ENCODE results near the gene SLC44A5. TPM values are rescaled to one million over a fixed set of nuclear protein-coding genes. Genes with fewer than 3 reads are reported as not detected.
A peak's percentile ranks its signal among the peaks of the same experiment; 100 is the strongest.
"Not testable (repeated sequence)": the region's sequence is repeated elsewhere in the genome, so short reads cannot be mapped to it uniquely, and the experiment has no call there.

The SLC44A5 gene
- total RNA-seq, 2 donors from 2014 or later: 0.07 TPM; not detected in 1

DNA sequence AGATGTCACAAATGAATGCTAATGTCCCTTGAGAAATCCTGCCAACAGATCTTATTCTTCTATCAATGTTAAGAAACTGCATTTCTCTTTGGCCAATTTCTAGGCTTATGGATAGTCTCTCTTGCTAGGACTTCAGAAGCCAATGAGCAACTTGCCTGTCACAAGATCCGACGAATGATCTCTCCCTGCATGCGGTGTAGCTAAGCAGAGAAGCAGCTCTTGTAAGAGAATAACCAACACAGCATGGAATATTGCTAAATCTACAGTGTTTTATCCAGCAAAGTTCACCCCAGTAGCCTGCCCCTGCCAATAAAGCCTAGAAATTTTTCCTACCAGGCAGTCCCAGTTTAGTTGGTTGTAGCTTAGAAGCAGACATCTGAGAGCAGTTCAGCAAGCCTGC is 2.1 kb upstream of the SLC44A5 start:
- ATAC-seq (no peak), DNase-seq (ENCODE audit: low spot score in 2 of 2) (no peak)
- Mint-ChIP-seq H3K36me3 (peaks cover 0 to 12% of the 10 kb centered on the region in 2 donors), H3K27ac (no peak overlapping the region), H3K9me3 (peaks cover 0 to under 1% of the 10 kb centered on the region in 2 donors)

DNA sequence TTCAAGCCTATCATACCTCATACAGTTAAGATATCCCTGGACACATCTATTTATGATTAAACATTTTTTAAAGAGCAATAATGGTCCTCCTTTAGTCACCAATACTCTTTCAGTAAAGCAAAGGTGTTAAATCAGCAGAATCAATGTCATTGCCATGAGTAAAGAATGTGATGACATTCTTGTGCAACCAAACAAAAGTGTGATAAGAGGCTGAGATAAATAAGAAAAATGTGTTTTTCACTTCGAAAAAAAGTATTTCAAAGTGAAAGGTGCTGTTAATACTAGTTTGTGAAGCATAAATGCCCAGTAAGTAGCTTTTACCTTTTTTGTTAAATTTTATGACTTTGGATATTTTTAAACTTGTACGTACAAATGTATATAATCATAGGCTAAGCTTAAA is 8.4 kb downstream of the SLC44A5 start:
- Mint-ChIP-seq H3K27ac (no peak overlapping the region), H3K9me3 (peaks cover 0 to 8% of the 10 kb centered on the region in 2 donors), H3K36me3 (peaks cover 0 to 10% of the 10 kb centered on the region in 2 donors)
- ATAC-seq (no peak), DNase-seq (ENCODE audit: low spot score in 2 of 2) (no peak)

DNA sequence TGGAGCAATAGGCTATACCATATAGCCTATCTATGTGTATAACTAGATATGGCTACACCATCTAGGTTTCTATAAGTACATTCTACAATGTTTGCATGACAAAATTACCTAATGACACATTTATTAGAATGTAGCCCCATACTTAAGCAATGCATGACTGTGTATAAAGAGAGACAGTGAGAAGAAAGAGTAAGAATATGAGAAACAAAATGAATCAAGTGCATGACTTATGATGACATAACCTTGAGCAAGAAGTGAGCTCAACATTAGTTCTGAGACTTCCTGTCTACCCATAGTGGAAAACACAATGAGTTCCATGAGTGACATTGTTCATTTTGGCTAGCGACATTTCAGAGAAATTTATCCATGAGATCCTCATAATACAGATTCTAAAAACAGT is 10.1 kb downstream of the SLC44A5 start:
- Mint-ChIP-seq H3K9me3 (no peaks in the 10 kb centered on the region), H3K27ac (no peak overlapping the region), H3K36me3 (peaks cover 0 to 4% of the 10 kb centered on the region in 2 donors)
- ATAC-seq (peak in 1 of 2 donors; percentile 58), DNase-seq (ENCODE audit: low spot score in 2 of 2) (no peak)

- DNase-seq (ENCODE audit: low spot score in 2 of 2) (no peak), ATAC-seq (no peak)
- H3K36me3 Mint-ChIP-seq: no peaks in the 10 kb centered on the region
- no peak overlapping the region for H3K27ac Mint-ChIP-seq
- no peaks in the 10 kb centered on the region for H3K9me3 Mint-ChIP-seq
Measured at GRCh38 chr1:75594327-75594726, 16.6 kb downstream of the SLC44A5 start.

GRCh38 chr1:75593457-75593856 is 17.5 kb downstream of the SLC44A5 start:
- not testable (repeated sequence) for DNase-seq (ENCODE audit: low spot score in 2 of 2); H3K27ac Mint-ChIP-seq; ATAC-seq; H3K9me3 Mint-ChIP-seq; H3K36me3 Mint-ChIP-seq

GRCh38 chr1:75589637-75590036 is 21.3 kb downstream of the SLC44A5 start:
- DNase-seq (ENCODE audit: low spot score in 2 of 2) (no peak), ATAC-seq (no peak)
- H3K27ac Mint-ChIP-seq: no peak overlapping the region
- H3K9me3 Mint-ChIP-seq: no peaks in the 10 kb centered on the region
- no peaks in the 10 kb centered on the region for H3K36me3 Mint-ChIP-seq

GRCh38 chr1:75588779-75589475 is 22.0 kb downstream of the SLC44A5 start:
- Mint-ChIP-seq H3K27ac (no peak overlapping the region), H3K36me3 (no peaks in the 10 kb centered on the region), H3K9me3 (no peaks in the 10 kb centered on the region)
- no peak for DNase-seq (ENCODE audit: low spot score in 2 of 2)
- ATAC-seq: no peak

DNA sequence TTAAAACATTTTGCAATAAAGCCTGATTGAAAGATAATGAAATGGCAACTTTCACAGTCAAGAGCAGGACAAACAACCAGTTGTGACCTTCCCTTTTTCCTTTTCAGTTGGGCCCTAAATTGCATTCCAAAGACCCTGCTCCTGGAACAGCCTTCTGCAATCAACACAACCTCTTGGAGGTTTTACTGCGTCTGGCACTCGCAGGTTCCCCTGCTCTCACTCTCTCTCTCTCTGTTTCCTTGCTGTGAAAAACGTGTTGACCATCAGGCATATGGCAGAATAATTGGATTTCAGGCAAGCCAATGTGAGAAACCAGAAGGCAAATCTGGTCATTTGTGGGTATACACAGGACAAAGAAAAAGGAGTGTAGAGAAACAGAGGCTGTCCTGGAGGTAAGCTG is 23.2 kb downstream of the SLC44A5 start:
- ATAC-seq (no peak), DNase-seq (ENCODE audit: low spot score in 2 of 2) (no peak)
- H3K9me3 Mint-ChIP-seq: no peaks in the 10 kb centered on the region
- no peak overlapping the region for H3K27ac Mint-ChIP-seq
- no peaks in the 10 kb centered on the region for H3K36me3 Mint-ChIP-seq

DNA sequence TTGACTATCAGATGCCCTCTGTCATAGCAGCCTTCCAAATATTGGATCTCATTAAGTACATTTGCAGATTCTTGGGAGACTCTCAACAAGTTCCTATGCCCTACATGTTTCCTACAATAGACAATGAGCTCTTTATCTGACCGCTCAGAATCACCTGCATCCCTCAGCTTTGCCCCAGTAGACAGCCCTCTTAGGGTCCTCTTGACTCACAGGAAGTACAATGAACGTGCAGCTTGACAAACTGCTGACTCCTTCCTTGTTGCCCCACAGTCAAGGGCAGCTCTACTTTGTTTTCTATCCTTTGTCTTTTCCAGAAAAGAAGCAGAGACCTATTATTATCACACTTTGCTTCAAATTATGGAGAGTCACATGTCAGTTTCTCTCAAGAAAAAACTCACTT is 27.6 kb downstream of the SLC44A5 start:
- Mint-ChIP-seq H3K27ac (no peak overlapping the region), H3K36me3 (no peaks in the 10 kb centered on the region), H3K9me3 (no peaks in the 10 kb centered on the region)
- no peak for DNase-seq (ENCODE audit: low spot score in 2 of 2)
- no peak for ATAC-seq

GRCh38 chr1:75582725-75583261 is 28.1 kb downstream of the SLC44A5 start:
- ATAC-seq (no peak), DNase-seq (ENCODE audit: low spot score in 2 of 2) (no peak)
- Mint-ChIP-seq H3K36me3 (no peaks in the 10 kb centered on the region), H3K27ac (no peak overlapping the region), H3K9me3 (no peaks in the 10 kb centered on the region)

GRCh38 chr1:75579046-75579445 is 31.9 kb downstream of the SLC44A5 start:
- Mint-ChIP-seq H3K27ac (no peak overlapping the region), H3K9me3 (no peaks in the 10 kb centered on the region), H3K36me3 (no peaks in the 10 kb centered on the region)
- DNase-seq (ENCODE audit: low spot score in 2 of 2) (no peak), ATAC-seq (no peak)

DNA sequence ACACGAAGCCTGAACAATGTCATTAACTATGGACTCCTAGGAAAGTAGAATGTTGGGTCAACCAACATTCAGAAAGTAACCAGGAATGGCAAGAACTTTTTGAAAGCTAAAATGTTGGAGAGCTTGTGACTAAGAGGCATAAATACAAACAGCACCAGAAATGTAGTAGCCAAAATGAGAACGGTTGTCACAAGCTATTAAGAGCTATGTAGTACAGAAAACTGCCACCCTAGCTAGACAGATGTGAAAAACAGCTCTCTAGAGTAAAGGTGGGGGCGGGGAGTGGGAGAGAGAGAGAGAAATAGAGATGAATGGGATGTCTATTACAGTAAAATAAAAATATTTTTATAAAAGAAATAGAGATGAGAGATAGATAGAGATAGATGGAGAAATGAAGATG is 35.1 kb downstream of the SLC44A5 start:
- H3K36me3 Mint-ChIP-seq: no peaks in the 10 kb centered on the region
- DNase-seq (ENCODE audit: low spot score in 2 of 2): no peak
- ATAC-seq: no peak
- H3K27ac Mint-ChIP-seq: no peak overlapping the region
- no peaks in the 10 kb centered on the region for H3K9me3 Mint-ChIP-seq

- no peaks in the 10 kb centered on the region for H3K9me3 Mint-ChIP-seq
- ATAC-seq (no peak), DNase-seq (ENCODE audit: low spot score in 2 of 2) (no peak)
- no peak overlapping the region for H3K27ac Mint-ChIP-seq
- no peaks in the 10 kb centered on the region for H3K36me3 Mint-ChIP-seq
Measured at GRCh38 chr1:75567191-75567590, 43.7 kb downstream of the SLC44A5 start.

DNA sequence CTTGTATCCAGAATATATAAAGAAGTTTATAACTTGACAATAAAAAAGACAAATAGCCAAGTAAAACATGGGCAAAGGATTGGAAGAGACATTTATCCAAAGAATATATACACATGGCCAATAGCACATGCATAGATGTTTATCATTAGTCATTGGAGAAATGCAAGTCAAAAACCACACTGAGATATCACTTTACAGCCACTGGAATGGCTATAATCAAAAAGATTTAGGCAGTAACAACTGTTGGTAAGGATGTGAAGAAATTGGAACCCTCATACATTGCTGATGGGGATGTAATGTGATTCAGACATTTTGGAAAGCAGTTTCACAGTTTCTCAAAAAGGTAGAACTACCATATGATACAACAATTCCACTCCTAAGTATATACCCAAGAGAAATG is 51.1 kb downstream of the SLC44A5 start:
- ATAC-seq (no peak), DNase-seq (ENCODE audit: low spot score in 2 of 2) (no peak)
- H3K9me3 Mint-ChIP-seq: peaks cover 2% of the 10 kb centered on the region in 2 donors
- H3K36me3 Mint-ChIP-seq: no peaks in the 10 kb centered on the region
- H3K27ac Mint-ChIP-seq: no peak overlapping the region

DNA sequence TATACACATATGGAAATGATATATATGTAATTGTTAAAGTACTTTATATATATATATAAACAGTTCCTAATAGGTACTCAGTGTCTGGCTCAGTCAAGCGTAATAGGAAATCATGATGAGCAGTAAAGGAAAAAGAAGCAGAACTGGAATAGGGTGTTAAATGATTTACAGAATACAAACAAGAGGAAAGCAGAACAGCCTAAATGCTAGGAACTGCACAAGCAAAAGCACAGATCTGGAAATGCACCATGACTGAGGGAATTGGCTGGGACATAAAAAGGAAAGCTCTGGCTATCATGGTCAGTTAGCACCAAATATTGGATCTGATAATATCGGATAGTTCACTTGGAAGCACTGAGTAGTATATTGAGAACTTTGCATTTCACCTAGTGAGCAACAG is 51.8 kb downstream of the SLC44A5 start:
- DNase-seq (ENCODE audit: low spot score in 2 of 2) (no peak), ATAC-seq (no peak)
- no peaks in the 10 kb centered on the region for H3K36me3 Mint-ChIP-seq
- peaks cover 4 to 5% of the 10 kb centered on the region in 2 donors for H3K9me3 Mint-ChIP-seq
- no peak overlapping the region for H3K27ac Mint-ChIP-seq

DNA sequence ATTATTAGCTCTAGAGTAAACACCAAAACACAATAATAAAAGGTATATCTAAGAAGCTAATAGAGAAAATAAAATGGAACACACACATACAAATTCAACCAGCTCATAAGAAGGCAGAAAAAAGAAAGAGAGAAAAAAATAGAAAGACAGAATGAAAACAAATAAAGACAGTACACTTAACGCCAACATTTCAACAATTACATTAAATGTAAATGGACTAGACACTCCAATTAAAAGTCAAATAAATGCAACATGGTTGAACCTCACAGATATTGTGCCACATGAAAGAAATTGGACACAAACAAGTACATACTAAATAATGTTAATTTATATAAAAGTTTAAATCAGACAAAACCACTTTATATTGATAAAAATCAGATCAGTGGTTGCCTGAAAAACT is 56.0 kb downstream of the SLC44A5 start:
- DNase-seq (ENCODE audit: low spot score in 2 of 2) (no peak), ATAC-seq (no peak)
- no peak overlapping the region for H3K27ac Mint-ChIP-seq
- H3K36me3 Mint-ChIP-seq: no peaks in the 10 kb centered on the region
- peaks cover 4 to 5% of the 10 kb centered on the region in 2 donors for H3K9me3 Mint-ChIP-seq

DNA sequence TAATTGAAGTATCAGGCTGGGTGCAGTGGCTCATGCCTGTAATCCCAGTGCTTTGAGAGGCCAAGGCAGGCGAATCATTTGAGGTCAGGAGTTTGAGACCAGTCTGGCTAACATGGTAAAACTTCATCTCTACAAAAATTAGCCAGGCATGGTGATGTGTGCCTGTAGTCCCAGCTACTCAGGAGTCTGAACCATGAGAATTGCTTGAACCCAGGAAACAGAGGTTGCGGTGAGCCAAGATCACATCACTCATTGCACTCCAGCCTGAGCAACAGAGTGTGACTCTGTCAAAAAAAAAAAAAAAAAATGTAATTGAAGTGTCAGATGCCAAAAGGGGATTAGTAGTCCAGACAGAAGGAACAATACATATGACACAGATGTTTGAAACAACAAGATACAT is 56.7 kb downstream of the SLC44A5 start:
- no peak for DNase-seq (ENCODE audit: low spot score in 2 of 2)
- no peak for ATAC-seq
- no peak overlapping the region for H3K27ac Mint-ChIP-seq
- H3K9me3 Mint-ChIP-seq: peaks cover 4 to 5% of the 10 kb centered on the region in 2 donors
- H3K36me3 Mint-ChIP-seq: peaks cover 0 to 5% of the 10 kb centered on the region in 2 donors

DNA sequence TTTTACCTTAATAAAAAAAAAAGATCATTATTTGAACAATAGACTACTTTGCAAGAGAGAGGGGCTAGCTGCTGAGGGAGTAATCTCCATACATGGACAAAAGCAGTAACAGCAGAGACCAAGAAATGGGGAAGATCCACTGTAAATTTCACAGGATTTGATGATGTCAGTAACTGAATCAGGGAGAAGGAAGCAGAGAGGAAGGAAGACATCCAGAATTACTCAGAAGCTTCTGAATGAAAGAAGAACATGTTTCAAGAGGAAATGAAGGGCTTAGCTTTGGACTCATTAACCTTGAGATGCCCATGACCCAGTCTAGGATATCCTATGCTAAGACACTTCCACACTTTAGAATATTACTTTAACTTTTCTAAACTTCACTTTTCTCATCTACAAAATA is 60.4 kb downstream of the SLC44A5 start:
- ATAC-seq (no peak), DNase-seq (ENCODE audit: low spot score in 2 of 2) (no peak)
- peaks cover 4 to 5% of the 10 kb centered on the region in 2 donors for H3K9me3 Mint-ChIP-seq
- peaks cover 0 to 7% of the 10 kb centered on the region in 2 donors for H3K36me3 Mint-ChIP-seq
- H3K27ac Mint-ChIP-seq: no peak overlapping the region
